ENCODE data around the gene CYTIP.

The CYTIP gene

GRCh38 chr2:157443795-157444640 lies at the start of gene CYTIP:
Gene CYTIP (minus strand): TSS chr2:157444089. CDS start chr2:157444020, 69 bp downstream.
- no peak for DNase-seq

DNA sequence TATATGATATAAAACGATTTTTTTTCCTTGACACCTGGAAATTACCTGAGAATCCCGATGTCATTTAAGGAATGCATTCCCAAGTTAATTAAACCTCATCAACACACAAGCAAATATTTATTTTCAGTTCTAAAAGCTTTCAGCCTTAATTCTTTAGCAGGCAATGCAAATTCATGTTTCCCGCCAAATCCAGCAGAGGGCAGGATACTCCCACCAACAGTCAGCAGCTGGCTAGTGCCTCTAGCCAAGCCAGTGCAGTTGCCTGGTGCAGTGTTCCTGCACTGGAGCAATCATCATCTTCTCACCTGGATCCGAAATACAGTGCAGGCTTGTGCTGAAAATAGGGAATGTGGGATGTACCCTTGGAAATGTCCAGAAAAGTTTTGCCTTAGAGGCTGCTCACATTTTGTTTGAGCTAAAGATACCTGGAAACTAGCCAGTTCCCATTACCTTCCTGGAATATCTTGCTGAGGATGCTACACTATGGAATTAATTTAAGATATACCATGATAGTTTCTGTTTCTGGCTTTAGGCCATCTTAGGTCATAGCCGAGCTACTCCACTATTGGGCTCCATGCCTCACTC lies 48.4 kb upstream of the CYTIP start:
- peak; percentile 50 for DNase-seq

DNA sequence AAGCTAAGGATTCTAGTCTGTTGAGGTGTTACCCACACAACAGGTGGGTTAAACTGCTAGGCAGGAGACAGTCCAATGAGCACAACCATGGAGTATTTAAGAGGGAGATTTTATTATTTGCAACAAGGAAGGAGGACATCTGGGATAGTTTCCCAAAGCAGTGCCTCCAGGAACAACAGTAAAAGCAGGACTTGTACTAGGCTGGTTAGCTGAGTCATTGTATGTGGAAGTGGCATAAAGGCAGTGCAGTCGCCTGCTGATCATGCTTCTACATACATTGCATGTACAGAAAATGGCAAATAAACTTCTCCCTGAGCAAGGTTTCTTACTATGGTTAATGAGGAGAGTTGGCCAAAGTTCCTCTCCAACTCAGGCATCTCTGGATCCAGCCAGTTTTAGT lies 46.1 kb upstream of the CYTIP start:
- no peak for DNase-seq

DNA sequence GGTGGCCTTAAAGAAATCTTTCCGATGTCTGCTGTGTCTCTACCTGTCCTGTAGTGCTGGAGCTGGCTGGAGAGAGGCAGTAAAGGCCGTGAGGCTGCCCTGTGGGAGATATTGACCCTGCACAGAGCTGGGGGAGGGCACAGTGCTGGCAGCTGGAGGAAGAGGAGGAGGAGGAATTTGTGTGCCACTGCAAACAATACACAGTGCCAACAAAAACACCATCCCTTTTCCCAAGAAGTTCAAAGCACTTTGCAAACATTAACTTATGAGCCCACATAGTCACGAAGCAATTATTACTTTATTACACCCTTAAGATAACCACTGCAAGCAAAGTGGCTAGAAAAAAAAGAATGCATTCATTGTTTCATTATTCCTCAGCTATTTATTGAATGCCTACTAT lies 45.0 kb upstream of the CYTIP start:
- no peak for DNase-seq

- no peak for DNase-seq
Observed at GRCh38 chr2:157487747-157488146, 43.9 kb upstream of the CYTIP start.

- DNase-seq: no peak
Observed at GRCh38 chr2:157487271-157487610, 43.4 kb upstream of the CYTIP start.

- no peak for DNase-seq
Observed at GRCh38 chr2:157486596-157487270, 42.8 kb upstream of the CYTIP start.

- no peak for DNase-seq
Observed at GRCh38 chr2:157480182-157480961, 36.5 kb upstream of the CYTIP start.

GRCh38 chr2:157479081-157480027 lies 35.5 kb upstream of the CYTIP start:
- DNase-seq: no peak

DNA sequence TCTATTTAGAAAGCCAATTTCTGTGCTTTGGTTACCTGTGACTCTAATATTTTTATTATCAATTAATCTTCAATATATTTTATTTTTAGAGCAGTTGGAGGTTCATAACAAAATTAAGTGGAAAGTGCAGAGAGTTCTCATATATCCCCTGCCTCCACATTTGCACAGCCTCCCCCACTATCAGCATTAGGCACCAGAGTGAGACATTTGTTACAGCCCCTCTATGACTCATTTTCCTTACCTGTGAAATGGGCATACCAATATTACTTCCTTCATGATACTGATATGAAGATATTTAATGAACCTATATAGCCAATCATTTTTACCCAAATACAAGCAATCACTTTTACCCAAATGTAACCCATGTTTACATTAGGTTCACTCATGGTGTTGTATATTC lies 34.0 kb upstream of the CYTIP start:
- no peak for DNase-seq

GRCh38 chr2:157476953-157477709 lies 33.2 kb upstream of the CYTIP start:
- no peak for DNase-seq

DNA sequence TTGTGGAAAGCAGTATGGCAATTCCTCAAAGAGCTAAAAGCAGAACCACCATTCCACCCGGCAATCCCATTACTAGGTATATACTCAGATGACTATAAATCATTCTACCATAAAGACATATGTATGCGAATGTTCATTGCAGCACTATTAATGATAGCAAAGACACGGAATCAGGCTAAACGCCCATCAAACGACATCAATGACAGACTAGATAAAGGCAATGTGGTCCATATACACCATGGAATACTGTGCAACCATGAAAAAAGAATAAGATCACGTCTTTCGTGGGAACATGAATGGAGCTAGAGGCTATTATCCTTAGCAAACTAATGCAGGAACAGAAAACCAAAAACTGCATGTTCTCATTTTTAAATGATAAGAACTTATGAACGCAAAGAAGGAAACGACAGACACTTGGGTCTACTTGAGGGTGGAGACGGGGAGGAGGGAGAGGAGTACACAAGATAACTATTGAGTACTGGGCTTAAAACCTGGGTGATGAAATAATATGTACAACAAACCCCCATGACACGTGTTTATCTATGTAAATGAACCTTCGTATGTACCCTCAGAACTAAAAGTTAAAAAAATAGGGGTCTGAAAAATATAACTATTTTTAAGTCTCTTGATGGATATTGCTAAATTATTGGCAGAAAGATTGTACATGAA lies 32.0 kb upstream of the CYTIP start:
- DNase-seq: no peak

DNA sequence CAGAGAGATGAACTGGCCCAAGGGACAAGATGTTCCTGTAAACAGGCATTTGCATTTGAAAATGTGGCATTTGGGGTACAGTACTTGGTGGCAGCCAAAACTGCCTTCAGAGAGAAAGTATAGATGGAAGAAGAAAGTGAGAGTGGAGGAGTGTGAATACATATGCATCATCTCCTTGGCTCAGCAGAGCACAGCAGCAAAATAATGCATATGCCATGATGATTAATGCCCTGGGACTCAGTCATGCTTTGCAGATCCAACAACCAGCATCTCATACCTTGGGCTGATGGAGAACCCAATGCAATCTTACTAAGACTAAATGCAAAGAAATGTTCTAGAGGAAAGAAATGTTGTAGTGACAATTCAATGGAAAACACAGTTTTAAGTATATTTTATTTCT lies 29.7 kb upstream of the CYTIP start:
- no peak for DNase-seq

DNA sequence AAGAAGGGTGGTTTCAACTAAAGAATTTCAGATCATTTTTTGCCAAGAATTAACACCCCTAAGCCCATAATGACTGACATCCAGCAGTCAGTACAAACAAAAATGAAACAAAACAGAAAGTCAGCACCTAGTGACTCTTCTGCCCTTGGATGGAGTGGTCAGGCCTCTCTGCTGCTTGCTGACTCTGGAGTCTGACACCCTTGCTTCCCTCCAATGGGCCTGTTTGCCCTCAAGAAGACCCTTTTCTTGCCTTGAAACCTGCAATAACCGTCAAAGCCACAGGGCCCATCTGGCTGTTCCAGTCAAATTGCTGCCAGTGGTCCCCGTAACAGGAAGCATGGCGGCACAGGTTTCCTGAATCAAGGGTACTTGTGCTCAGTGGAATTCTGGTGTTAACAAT lies 27.2 kb upstream of the CYTIP start:
- no peak for DNase-seq

- DNase-seq: no peak
Observed at GRCh38 chr2:157470321-157470720, 26.4 kb upstream of the CYTIP start.

DNA sequence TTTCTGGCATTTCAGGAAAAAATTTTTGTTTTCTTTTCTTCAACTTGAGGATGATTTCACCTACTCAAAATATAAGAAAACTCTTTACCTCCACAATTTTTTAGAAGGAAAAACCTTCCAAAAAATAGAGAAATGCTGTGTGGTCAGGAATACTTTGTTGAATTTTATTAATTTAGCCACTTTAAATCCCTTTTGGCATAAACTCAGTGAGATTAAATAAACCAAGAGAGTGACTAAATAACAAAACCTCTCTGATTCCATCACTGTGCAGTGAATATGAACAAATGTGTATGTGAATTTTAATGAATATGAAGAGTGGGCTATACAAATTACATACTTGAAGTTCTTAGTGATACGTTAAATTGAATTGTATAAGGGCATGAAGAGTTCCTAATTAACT lies 25.8 kb upstream of the CYTIP start:
- no peak for DNase-seq

- DNase-seq: no peak
Observed at GRCh38 chr2:157468931-157469708, 25.2 kb upstream of the CYTIP start.

GRCh38 chr2:157466764-157467163 lies 22.9 kb upstream of the CYTIP start:
- DNase-seq: no peak

DNA sequence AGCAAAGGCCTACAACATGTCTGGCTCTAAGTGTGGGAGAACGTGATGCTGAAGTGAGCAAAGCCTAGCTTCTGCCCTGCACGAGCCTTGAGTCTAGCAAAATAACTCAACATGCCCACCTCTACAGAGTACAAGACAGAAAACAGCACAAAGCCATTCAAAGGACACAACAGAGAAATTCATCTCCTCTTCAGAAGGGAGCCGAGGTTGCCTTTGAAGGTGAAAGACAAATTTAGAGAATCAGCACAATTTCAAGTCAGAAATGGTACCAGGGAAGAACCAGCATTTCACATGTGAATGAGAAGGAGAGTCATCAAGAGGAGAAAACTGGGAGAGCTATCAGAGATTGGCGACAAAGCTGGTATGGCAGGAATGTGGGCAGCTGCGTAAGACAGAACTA lies 21.7 kb upstream of the CYTIP start:
- no peak for DNase-seq

DNA sequence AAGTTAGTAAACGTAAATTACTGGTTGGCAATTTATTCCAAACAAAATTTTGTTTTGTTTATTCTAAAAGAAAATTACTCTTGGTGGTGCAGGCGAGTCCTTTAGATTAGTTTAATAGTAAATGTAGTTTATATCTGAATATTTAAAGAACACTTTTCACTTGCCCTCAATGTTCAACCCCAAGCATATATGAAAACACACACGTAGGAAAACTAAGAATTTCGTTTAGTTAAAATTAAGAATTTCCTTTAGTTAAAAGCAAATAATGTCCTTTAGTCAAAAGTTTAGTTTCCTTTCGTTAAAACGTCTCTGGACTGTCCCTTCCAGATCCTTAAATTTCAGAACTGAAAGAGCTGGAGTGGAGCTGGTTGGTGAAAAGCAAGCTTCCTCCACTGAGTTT lies 19.1 kb upstream of the CYTIP start:
- DNase-seq: no peak
